GM18498 (cell line): ENCODE data around the gene CRADD.

Source experiments
- ATAC-seq: cut with Tn5 transposase; IDR thresholded peaks from one replicate; pipeline ENCODE4 v1.9.1; 2021; ENCODE audit warnings: mild to moderate bottlenecking, moderate library complexity; ENCODE audit not compliant: unreplicated experiment

Gene CRADD

GRCh38 chr12:93836620-93837260 is 159.6 kb downstream of the CRADD start:
- ATAC-seq, result no peak

GRCh38 chr12:93838193-93838592 is 161.0 kb downstream of the CRADD start:
- no peak for ATAC-seq

DNA sequence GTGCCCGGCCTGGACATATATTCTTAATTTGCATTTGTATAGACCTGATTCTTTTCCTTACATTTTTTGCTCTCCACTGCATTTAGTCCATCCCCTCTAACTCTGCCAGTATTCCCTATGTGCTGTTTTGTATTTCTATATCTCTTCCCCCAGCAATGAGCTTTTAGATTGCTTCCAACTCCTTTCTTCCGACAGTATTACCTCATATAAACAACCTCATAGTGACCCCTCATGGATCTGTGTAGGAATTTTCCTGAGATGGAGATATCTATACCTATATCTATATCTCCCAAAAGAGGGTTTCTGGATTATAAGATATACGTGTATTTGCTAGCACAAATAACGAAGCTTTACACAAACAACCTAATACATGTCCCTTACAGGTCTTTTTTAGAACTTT is 161.9 kb downstream of the CRADD start:
- ATAC-seq, result no peak

- no peak for ATAC-seq
Measured at GRCh38 chr12:93841671-93842070, 164.5 kb downstream of the CRADD start.

DNA sequence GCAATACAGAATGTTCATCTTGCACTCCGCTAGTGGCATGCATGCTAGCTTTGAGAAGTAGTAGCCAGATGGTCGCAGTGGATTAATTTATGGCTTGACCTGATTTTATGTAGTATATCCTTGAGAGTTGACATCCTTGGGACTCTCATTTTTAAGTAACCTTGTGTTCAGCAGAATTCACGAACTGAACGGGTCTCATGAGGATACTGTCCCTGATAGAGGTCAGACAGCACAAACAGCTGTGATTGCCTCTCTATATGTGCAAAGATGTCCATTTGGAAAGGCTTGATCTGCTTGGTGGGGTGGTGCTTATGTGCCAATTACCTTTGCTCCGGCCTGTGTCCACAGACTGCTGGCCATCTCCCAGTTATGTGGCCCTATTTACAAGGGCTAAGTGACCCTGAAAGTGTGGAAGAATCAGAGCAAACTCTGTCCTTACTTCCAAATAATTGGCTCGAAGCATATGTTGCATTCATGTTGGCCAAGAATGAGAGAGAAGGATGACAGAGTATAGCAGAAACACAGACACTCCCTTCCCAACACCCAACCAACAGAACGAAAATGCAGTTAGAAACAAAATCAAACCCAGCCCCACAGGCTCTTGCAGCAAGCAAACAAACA is 167.1 kb downstream of the CRADD start:
- ATAC-seq, result no peak

GRCh38 chr12:93846936-93847516 is 169.9 kb downstream of the CRADD start:
- no peak for ATAC-seq

- peak; percentile 89 for ATAC-seq
Measured at GRCh38 chr12:93847517-93848474, 170.6 kb downstream of the CRADD start.

- no peak for ATAC-seq
Measured at GRCh38 chr12:93848523-93849101, 171.4 kb downstream of the CRADD start.

DNA sequence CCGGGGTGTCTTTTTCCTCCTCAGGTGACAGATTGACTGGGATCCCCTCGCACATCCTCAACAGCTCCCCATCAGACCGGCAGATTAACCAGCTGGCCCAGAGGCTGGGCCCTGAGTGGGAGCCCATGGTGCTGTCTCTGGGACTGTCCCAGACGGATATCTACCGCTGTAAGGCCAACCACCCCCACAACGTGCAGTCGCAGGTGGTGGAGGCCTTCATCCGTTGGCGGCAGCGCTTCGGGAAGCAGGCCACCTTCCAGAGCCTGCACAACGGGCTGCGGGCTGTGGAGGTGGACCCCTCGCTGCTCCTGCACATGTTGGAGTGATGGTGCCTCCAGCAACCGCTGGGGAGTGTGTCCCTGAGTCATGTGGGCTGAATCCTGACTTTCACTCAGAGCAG is 172.8 kb downstream of the CRADD start:
- ATAC-seq, result no peak

GRCh38 chr12:93850481-93851256 is 173.5 kb downstream of the CRADD start:
- ATAC-seq, result no peak

GRCh38 chr12:93851257-93851671 is 174.1 kb downstream of the CRADD start:
- ATAC-seq, result no peak

DNA sequence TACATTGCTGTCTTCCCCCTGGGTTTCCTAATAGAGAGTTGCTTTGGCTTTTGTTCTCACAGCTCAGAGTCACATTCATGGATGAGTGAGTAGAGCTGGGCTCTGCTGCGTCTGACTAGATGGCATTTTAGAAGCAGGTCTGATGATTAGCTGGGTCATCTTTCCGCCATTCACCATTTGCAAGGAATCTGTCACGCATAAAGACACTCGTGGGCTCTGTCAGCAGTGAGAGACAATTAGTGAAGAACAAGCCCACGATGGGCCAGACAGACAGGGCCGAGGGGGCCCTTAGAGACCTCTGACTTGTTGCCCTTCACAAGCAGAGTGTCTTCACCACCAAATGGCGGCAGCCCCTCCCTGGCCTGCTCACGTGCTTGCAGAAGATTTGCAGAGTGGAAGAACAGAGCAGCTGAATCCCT is 175.0 kb downstream of the CRADD start:
- ATAC-seq, result no peak

DNA sequence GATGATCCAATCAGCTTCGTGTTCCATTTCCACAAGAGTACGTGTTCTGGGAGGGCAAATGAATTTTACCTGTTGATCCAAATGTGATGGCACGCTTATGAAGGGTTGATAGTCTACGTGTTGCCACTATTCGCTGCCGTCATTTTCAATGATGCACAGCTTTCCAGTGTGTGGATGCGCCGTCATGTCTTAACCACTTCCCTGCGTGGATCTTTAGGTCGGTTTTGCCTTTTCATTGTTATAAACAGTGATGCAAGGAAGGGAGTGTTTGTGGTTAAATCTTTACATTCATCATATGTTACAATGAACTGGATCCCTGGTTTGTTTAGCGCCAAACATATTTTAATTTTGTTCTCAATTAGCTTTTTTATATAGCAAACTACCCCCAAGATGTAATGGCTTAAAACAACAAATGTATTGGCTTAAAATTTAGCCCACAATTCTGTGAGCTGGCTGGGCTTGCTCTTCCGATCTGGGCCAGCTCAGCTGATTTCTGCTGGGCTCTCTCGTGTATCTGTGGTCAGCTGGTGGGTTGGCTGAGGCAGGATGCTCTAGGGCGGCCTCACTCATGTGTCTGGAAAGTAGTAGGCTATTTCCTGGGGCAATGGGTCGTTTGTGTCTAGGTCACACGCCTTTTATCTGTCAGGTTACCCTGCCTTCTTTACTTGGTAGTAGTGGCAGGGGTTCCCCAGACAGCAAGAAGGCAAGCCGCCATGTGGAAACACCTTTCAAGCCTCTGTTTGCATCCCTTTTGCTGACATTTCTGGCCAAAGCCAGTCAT is 176.7 kb downstream of the CRADD start:
- ATAC-seq, result no peak

DNA sequence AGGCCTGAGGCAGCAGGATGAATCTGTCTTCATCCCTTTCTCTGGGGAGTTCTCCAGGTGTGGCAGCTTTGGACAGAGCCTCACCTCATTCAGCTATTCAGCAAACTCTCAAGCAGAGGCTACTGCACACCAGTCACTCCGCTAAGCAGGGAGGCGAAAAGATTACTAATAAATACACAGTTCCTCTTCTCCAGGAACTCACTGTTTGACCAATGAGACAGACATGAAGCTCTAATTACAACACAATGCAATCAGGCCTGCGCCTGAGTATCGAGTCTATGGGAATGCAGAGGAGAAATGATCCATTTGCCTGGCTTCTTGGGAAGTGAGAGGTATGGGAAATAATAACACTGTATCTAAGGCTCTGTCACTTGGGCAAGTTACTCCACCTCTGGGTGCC is 178.1 kb downstream of the CRADD start:
- ATAC-seq, result no peak

DNA sequence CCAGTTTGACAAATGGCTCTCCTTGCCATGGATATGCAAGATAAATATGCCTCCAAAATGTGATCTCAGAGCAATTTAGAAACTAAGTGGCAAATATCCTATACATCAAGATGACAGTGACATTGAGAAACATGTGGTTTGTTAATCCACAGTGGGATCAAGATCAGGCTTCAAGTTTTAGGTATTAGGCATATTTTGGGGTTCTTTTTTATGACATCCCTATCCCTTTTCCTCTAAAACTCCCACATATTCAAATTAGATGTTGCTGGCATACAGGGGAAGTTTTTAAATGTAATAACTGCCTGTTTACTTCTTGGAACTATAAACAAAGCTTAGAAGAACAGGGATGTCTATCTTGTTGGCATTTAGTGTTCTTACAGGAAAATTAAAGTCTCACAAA is 179.4 kb downstream of the CRADD start:
- ATAC-seq, result no peak

DNA sequence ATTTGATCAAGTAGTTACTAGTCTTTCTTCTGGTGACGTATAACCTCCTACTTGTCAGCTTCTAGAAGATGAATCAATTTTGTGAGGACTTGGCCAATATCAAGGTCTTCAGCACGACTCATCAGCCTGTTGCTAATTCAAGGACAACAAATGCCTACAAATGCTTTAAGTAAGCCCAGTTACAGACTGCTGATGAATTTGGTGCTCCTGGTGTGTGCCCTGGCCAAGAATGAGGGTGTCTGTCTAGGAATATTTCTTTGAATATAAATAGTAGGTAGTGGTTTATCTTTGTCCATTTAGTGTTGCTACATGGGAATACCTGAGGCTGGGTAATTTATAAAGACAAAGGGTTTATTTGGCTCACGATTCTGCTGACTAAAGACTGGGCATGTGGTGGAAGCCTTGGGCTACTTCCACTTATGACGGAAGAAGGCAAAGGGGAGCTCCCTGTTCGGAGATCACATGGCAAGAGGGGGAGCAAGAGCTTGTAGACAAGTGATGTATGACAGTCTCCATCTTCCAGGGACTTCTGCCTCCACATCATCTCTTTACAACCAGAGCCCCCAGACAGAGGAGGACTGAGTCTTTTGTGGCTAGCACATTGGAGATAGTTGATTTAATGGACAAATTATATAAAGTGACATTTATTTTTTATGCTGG is 180.2 kb downstream of the CRADD start:
- ATAC-seq, result no peak

DNA sequence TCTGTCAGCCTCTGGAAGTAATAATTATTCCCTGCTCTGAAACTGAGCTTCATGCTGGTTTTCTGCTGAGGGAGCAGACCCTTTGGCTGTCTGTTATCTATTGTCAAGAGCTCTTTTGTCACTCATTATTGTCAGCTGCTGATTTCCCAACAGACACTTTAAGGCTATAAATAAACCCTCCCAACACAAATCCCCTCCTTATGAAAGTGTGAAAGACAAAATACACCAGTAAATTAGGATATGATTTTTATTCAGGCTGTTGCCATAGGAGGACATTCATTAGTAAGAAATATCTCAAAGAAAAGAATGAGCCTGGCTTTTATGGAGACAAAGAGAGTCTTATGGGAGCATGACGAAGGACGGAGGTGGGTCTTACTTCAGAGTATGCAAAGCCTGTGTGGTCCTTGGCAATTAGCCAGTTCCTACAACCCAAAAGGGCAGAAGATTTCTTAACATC is 180.8 kb downstream of the CRADD start:
- no peak for ATAC-seq

DNA sequence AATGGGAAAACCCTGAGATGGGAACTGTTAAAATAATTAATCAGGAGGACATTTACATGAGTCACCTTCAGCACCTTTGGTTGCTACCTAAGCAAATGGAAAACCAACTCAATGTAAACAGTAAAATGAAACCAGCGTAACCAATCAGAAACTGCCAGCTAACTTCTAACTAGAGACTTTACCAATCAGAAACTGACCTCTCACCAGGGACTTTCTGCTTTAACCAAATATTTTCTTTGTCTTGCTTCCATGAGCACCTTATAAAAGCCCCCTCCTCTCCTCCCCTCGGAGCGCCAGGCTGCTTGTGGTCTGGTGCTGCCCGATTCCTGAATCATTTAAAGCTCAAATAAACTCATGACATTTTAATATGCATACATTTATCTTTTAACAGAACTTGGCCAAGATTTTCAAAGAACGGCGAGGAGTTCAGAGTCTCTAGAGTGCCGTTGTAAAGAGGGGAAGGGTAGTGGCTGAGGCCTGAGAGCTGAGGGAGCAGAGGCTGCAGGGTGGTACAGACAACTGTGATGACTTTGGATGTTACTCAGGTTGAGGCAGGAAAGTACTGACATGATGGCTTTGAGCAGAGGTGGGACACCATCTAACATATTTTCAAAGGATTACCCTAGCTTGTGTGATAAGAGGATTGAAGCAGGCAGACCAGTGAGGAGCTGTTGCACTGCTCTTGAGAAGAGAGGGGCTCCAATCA is 183.6 kb downstream of the CRADD start:
- ATAC-seq, result no peak
